GM19463 (cell line): ENCODE results near the gene MDM1.

Experiments used
- ATAC-seq: cut with Tn5 transposase; IDR thresholded peaks from one replicate; pipeline ENCODE4 v1.9.1; 2021; ENCODE audit warnings: mild to moderate bottlenecking, moderate library complexity; ENCODE audit not compliant: unreplicated experiment

The MDM1 gene

GRCh38 chr12:68356986-68357385, 24.8 kb upstream of the MDM1 start:
- no peak for ATAC-seq

DNA sequence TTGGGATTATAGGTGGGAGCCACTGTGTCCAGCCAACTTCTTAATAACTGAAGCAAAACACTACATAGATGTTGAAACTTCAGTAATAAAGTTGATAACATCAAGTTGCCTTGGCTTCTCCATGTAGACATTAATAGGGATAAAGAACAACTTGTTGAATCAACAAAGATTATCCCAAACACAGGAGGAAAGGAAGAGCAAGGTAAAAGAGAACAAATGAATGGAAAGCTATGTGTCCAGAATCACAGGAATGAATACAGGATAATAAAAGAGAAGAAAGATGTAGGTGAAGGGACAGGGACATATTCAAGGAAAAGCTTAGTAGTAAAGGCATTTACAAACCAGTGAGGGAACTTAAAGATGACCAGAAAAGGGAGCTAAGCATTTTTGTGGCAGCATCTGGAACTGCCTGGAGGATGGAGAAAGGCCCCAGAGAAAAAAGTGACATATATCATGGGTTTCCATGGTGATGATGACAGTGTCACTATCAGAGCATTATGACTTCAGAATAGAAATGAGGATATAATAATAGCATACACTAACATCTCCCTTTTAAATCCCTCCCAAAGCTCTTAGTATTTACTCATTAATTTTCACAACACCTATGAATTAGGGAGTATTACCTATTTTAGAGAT, 24.0 kb upstream of the MDM1 start:
- ATAC-seq: no peak

DNA sequence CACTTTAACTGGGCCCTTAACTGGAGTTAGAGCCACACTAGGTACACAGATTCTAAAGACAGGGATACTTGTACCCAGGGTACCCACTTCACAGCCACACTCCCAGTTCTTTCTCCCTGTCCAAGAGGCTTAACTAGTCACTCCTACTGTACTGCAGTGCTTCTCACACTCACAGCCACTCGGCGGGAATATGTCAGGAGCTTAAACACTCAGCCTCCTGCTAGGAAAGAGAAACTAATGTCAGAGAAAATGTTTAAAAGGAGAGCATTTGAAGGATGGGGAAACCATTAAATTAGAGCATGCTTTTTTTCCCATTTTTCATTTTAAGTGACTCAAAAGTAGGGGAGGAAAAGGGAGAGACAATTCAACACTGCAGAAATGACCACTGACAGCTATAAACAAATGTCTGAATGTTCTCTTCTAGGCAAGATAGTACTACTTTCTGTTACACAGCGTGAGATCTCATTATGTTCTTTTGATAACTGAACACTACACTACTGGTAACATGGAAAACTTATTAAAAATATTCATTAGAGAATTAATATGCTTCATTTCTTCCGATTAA, 22.9 kb upstream of the MDM1 start:
- no peak for ATAC-seq

DNA sequence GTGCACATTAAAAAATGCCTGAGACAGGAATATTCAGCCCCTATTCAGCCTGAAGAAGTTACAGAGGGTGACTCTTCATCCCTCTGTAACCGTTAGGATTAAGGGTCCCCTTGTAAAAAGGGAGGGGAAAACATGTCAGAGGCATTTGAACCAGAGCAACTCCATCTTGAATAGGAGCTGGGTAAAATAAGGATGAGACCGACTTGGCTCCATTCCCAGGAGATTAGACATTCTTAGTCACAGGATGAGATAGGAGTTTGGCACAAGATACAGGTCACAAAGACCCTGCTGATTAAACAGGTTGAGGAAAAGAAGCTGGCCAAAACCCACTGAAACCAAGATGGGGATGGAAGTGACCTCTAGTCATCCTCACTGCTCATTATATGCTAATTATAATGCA, 19.9 kb upstream of the MDM1 start:
- no peak for ATAC-seq

DNA sequence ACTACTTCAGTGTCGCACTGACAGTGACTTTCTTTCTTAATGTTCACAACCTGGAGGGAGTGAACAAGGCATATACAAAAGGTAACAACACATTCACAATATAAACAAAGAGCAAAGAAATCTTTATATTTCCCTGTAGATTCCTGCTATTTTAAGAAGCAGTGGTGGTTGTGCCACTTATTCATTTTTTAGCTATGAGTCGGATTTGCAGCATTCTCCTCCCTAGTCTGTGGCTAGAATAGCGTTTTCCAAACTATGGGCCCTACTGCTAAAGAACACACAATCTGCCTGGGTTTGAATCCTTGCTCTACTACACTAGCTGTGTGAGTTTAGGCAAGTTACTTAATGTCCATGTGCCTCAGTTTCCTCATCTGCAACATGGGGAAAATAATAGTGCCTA, 18.6 kb upstream of the MDM1 start:
- ATAC-seq: no peak

- no peak for ATAC-seq
Observed at GRCh38 chr12:68349921-68350606, 17.9 kb upstream of the MDM1 start.

- no peak for ATAC-seq
Observed at GRCh38 chr12:68349220-68349621, 17.1 kb upstream of the MDM1 start.

DNA sequence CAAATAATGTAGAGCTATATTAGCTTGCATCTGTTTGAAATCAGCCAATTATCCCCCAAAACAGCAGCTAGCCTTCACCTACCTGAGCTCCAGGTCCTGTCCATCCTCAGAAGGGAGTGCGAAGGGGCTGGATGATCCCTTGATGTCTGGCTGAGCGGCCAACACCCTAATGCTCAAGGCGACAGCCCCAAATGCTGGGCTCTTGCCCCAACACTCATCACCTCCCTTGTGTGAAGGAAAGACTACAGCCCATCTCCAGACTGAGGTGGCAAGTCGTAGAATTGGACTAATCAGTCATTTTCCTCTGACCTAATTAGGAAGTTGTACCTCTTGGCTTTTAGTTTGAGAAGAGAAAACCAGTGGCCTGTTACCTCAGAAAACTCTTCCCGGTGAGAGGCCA, 16.3 kb upstream of the MDM1 start:
- ATAC-seq: no peak

GRCh38 chr12:68345763-68346162, 13.6 kb upstream of the MDM1 start:
- ATAC-seq: no peak

GRCh38 chr12:68344126-68344525, 12.0 kb upstream of the MDM1 start:
- no peak for ATAC-seq

DNA sequence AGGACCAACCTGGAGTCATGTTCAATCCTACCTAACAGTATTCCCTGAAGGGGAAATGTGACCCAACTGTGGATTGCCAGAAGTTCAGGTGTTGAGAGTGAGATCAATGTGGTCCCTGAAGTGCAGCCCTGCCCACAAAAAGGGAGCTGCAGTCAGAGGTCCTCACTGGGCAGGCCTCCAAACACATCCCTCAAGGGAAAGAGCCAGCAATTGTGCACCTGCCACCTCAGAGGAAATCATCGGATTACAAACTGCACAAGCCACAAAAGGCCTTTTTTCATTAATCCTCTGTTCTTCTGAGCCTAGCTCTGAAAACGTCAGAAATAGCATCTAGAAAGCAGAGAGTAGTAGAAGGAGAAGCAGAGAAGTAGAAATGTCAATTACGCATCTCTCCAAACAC, 10.8 kb upstream of the MDM1 start:
- ATAC-seq: no peak

- ATAC-seq: no peak
Observed at GRCh38 chr12:68341822-68342221, 9.7 kb upstream of the MDM1 start.

GRCh38 chr12:68340404-68341270, 8.5 kb upstream of the MDM1 start:
- ATAC-seq: no peak

- no peak for ATAC-seq
Observed at GRCh38 chr12:68336889-68337303, 4.7 kb upstream of the MDM1 start.

DNA sequence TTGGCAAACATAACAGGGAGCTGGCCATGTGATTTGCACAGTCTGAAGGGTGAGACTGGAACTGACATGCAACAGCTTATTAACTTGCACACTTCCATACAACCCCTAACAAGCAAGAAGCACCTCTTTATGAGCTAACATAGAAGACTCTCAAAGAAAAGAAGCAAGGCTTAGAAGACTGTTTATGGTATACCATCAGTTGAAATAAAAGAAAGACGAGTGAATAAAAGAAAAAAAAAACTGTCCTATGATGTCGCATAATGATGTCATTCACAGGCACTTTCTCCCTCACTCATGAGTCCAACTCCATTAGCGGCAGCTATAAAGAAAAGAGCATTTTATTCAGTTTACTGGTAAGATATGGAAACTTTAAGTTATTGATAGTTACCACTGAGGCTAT, 3.3 kb upstream of the MDM1 start:
- no peak for ATAC-seq

- ATAC-seq: no peak
Observed at GRCh38 chr12:68334132-68334531, 2.0 kb upstream of the MDM1 start.

DNA sequence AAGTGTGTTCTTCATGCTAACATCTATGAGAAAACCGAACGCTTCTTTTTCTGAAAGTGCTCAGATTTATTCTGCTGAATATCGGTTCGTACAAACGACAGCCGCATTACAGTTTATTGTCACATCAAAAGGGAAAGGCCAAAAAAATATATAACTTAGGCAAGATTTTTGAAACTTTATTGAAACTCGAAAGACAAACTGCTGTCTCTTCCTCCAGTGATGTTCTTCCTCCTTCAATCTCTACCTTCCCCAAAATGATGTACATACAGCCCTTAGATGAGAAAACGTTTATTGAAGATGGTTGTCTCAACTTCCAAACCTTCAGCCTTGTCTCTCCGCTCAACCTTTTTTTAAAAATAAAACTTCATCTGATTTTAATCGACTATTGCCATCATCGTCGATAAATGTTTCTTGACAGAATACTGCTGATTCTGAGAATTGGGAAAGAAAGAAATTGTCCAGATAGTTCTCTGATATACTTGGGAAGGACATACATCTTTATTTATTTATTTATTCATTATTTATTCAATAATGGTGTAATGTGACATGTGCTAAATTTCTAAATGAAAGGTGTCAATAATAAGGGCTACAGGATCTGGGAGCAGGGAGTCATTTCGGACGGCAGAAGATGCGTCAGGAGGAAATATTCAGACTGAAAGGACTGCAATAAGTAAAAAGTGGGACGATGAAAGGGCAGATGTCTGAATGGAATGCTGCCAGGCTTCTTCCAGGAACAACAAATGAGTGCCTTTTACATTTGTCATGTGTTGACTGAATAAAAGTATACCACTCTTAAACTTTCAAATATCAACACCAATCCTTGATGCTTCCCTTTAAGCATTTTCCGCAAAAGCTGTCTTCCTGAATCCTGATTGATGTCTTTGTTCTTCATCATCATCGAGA, 817 bp upstream of the MDM1 start:
- ATAC-seq: no peak

DNA sequence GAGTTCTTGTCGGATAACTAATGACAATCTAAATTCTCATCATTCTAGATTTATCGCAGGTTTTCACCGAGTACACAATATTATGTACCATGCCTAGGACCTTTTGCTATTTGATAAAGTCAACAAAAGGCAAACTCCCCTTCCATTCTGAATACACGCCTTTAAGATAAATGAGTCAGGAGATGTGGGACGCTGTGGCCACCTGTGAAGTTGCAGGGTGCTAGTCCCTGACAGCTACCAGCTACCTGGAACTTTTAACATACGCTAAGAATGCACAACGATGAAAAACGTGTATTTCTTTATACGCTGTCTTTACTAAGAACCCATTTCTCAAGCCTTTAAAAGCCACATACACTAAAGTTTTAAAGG, 678 bp downstream of the MDM1 start:
- no peak for ATAC-seq

- no peak for ATAC-seq
Observed at GRCh38 chr12:68327896-68328295, 4.3 kb downstream of the MDM1 start.

- no peak for ATAC-seq
Observed at GRCh38 chr12:68326716-68327115, 5.4 kb downstream of the MDM1 start.

- no peak for ATAC-seq
Observed at GRCh38 chr12:68325966-68326365, 6.2 kb downstream of the MDM1 start.
